ENCODE results near the gene HABP4. TPM values are rescaled to one million over a fixed set of nuclear protein-coding genes. Genes with fewer than 3 reads are reported as not detected.

Gene HABP4
- total RNA-seq, 1 donor from 2014 or later, result 22.7 TPM

DNA sequence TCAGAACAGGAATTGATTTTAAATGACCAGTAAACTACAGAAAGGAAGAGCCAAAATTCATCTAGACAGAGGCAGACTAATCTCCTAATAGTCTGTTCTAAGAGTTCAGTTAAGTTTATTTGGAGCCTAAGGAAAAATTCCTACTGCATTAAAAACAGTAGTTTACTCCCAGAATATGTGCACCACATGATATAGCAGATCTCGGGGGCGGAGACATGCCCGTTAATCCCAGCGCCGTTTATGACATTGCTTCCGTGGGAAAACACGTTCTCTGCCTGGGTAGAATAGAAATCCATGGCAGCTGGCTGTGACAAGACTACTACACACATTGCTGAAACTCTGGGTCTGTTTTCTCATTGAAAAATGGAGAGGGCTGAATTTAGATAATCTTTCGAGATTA, 11.4 kb downstream of the HABP4 start:
- ATAC-seq, result no peak
- DNase-seq, result no peak
- intact Hi-C loops (cut with micrococcal nuclease), result no loop called here

DNA sequence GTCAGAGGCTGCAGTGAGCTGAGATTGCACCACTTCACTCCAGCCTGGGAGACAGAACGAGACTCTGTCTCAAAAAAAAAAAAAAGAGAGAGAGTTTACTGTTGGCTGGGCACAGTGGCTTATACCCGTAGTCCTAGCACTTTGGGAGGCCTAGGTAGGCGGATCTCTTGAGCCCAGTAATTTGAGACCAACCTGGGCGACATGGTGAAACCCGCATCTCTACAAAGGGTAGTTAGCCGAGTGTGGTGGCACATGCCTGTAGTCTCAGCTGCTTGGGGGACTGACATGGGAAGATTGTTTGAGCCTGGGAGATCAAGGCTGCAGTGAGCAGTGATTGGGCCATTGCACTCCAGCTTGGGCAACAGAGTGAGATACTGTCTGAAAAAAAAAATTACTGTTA, 12.6 kb downstream of the HABP4 start:
- intact Hi-C loops (cut with micrococcal nuclease), result no loop called here
- ATAC-seq (no peak), DNase-seq (no peak)

DNA sequence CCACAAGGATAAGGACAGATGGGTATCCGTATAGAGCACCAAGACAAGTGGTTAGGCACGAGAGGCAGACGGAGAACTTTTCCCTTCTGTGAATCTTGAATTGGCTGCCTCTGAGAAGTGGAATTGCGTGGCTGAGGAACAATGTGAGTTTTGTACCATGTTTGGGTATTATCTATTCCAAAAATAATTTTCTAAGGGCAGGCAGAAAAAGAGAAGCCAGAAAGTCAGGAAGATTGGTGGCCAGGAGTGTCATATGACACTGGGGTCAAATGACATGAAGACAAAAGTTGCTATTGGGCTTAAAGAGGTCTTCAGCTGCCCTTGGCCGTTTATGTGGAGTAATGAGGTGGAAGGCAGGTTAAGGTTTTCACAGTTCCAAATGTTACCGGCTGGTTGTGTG, 14.5 kb downstream of the HABP4 start:
- intact Hi-C loops (cut with micrococcal nuclease), result no loop called here
- ATAC-seq (no peak), DNase-seq (no peak)

DNA sequence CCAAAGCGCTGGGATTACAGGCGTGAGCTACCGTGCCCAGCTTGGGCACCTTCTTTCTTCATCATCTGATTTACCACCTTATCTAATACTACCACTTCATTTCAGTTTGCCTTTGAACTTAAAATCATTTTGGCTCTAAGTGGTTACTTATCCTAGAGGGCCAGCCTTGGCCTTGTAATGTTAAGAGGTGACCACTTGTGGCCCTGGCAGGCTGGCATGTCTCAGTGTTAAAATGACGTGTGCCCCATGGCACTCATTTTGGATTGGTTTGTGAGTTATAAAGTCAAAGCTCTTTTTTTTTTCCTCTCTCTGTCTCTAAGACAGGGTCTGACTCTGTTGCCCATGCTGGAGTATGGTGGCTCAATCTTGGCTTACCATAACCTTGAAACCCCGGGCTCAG, 17.8 kb downstream of the HABP4 start:
- intact Hi-C loops (cut with micrococcal nuclease), result no loop called here
- DNase-seq, result no peak
- ATAC-seq, result no peak

DNA sequence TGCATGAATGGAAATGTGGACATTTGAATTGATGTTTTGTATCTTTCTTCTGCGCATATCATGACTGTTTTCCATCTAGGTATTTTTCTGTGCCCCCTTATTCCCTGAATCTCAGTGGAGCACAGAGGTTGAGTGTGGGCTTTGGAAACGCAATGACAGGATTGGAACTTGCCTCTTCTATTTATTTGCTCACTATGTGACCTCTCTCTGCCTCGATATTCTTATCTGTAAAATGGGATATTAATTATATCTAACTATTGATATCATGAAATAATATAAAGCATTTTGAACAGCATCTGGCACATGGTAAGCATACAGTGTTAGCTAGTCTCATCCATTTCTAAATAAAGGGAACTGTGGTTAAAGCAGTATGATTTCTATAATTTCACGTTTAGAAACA, 26.0 kb downstream of the HABP4 start:
- intact Hi-C loops (cut with micrococcal nuclease), result no loop called here
- ATAC-seq (no peak), DNase-seq (no peak)

DNA sequence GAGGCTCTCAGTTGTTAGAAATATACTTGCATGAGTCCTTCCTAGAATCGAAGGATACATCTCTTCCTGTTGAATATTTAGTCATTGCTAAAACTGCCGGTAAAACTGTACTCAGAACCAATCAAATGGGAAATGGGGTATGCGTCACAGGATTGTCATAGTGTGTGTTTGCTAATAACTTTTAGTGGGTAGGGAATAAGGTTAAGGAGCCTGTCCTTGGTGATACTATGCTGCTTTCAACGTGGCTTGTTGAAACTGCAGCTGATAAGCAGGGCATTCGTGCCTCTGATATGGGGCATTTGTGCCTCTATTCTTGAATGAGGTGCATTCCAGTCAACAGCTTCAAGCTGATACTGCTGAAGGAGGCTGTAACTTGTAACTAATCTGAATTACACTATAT, 26.6 kb downstream of the HABP4 start:
- DNase-seq (no peak), ATAC-seq (peak; percentile 95)
- intact Hi-C loops (cut with micrococcal nuclease), result no loop called here

DNA sequence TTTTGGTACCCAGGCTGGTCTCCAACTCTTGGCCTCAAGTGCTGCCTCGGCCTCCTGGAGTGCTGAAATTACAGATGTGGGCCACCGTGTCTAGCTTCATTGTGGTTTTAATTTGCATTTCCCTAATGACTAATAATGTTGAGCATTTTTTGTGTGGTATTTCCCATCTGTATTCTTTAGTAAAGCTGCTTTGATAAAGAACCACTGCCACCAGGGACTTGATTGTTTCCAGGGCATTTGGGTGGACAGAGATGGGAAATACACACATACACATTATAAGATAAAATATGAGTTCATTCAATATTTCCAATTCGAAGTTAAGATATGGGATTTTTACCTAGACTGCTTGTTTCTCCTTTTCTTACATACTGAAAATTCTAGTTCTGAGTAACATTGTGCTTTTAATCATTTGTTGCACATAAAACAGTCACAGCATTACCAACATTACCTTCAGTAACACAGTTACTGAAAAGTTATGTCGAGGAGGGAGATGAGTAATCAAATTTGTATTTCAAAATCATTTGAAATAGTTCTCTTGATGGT, 28.9 kb downstream of the HABP4 start:
- ATAC-seq (no peak), DNase-seq (no peak)
- intact Hi-C loops (cut with micrococcal nuclease), result no loop called here

DNA sequence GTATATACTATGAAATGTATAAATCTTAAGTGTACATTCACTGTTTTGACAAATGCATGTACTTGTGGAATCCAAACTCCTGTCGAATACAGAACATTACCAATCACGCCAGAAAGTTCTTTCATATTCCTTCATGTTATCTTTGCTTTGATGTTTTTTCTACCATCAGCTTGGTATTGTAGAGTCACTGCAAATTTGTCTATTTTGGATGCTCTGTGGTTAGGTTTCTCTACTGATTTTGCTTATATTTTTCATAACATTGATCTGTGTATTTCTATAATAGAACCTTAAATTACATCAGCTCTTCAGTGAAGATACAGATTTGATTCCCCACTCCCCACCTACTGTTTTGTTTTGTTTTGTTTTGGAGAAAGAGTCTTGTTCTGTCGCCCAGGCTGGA, 30.8 kb downstream of the HABP4 start:
- DNase-seq, result no peak
- no peak for ATAC-seq
- intact Hi-C loops (cut with micrococcal nuclease), result no loop called here

DNA sequence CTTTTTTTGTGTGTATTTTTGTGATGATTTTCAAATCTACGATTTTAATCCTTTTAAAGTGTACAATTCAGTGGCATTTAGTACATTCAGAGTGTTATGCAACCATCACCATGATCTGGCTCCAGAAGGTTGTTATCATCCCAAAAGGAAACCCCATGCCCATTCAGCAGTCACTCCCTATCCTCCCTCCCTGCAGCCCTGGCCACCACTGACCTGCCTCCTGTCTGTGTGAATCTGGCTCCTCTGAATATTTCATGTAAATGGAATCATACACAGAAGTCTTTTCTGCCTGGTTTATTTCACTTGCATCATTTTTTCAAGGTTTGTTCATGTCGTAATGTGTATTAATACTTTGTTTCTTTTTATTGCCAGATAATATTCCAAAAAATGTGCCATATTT, 32.5 kb downstream of the HABP4 start:
- ATAC-seq (no peak), DNase-seq (no peak)
- intact Hi-C loops (cut with micrococcal nuclease), result no loop called here

DNA sequence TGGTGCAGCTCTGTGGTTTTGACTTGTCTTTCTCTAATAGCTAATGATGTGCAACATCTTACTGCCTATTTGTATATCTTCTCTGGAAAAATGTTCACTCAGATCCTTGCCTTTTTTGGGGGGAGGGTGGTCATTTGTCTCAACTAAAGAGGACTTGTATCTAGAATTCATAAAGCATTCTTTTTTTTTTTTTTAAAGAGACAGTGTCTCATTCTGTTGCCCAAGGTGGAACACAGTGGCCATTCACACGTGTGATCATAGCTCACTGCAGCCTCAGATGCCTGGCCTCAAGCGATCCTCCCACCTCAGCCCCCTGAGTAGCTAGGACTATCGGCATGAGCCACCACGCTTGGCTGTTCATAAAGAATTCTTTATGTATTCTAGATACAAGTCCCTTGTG, 33.2 kb downstream of the HABP4 start:
- ATAC-seq (no peak), DNase-seq (no peak)
- intact Hi-C loops (cut with micrococcal nuclease), result no loop called here

DNA sequence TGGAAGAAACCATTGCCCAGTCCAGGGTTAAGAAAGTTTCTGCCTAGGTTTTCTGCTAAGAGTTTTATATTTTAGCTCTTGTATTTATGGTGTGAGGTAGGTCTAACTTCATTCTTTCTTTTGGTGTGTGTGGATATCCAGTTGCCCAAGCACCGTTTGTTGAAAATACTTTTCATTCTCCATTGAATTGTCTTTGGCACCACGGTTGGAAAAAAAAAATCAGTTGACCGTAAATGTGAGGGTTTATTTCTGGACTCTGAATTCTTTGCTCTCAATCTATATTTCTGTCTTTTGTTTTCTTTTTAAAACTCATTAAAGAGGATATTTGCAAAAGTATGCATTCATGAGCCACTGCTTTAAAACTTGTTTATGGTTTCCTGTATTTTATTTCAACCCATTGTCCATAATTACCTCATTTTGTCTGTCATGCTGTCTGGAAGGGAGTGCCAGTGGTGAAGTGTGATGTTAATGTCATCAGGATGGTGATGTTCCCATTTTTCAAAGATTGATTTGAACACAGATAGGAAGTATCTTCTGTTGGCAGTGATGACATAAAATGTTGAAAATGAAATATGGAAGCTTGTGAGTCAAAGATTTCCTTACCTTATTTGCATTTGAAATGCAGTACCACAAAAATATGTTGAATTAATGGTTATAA, 33.9 kb downstream of the HABP4 start:
- intact Hi-C loops (cut with micrococcal nuclease), result no loop called here
- ATAC-seq (no peak), DNase-seq (no peak)

DNA sequence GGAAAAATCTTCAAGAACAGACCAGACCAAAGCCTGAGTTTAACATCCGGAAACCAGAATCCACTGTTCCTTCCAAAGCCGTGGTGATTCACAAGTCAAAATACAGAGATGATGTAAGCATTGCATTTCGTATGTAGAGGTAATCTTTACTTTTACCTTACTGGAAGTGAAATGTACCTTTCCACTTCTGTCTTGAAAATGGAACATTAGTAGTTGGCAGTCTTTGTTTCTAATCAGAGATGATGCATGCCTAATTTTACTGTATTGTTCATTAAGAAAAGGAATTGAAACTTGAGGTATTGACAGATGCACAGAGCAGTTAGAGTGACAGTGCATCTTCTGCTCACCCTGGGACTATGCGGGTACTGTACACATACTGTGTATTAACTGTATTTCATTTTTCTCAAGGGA, 34.6 kb downstream of the HABP4 start:
- ATAC-seq (no peak), DNase-seq (no peak)
- intact Hi-C loops (cut with micrococcal nuclease), result no loop called here

DNA sequence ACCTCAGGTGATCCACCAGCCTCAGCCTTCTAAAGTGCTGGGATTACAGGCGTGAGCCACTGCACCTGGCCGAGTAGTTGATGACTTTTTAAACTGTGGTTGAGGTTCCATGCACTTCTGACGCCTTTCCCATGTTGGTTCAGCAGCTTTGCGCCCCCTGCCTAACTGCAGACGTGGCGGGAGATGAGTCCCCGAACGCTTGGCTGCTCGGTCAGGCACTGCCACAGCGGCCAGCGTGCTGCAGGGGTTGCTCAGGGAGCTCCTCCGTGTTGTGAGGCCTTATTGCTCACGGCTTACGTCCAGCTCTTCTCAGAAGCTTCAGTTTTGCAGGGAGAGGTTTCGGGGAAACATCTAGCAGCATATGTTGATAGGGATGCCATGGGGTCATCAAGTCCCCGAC, 35.3 kb downstream of the HABP4 start:
- DNase-seq (no peak), ATAC-seq (no peak)
- intact Hi-C loops (cut with micrococcal nuclease), result no loop called here

DNA sequence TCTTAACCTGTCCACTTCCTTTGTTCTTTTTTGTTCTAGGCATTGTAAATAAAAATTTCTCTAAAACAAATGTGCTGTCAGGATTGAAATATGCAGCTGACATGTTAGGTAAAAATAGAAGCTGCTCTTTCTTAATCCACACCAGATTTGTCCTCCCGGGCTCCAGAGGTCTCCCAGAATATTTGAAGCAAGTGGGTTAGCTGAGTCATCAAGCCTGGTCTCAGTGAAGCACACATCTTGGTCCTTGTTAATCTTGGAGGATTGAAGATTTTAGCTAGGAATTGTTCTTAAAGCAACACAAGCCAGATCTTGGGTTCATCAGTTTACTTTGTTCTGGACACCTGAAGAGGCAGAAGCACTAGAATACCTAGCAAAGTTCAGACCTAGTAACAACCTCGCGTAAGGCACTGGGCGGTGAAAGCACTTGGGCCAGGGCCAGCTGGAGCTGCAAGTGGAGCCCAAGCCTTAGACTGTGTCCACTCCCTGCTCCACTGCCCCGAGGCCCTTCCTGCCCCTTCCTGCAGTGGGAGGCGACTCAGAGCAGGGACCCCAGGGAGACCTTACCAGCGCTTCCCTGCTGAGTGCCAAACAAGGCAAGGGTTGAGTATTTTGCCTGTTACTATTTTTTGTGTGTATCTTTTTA, 36.5 kb downstream of the HABP4 start:
- DNase-seq, result peak; percentile 88
- ATAC-seq, result peak; percentile 87
- intact Hi-C loops (cut with micrococcal nuclease), result no loop called here

DNA sequence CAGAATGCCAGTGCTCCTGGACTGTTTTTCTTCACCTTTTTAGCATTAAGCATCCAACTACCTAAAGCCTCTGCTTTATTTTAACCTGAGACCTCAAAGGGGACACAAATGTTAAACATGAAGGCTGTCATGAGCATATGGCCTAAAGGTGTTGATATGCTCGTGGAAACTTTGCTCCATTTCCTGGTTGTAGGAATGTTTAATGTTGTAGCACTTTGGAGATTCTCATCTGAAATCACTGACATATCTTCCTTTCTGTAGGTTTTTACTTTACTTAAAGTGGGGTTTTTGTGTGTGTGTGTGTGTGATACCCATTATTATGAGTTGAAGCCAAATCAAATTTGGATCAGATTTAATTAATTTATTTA, 37.0 kb downstream of the HABP4 start:
- DNase-seq (no peak), ATAC-seq (no peak)
- intact Hi-C loops (cut with micrococcal nuclease), result no loop called here

DNA sequence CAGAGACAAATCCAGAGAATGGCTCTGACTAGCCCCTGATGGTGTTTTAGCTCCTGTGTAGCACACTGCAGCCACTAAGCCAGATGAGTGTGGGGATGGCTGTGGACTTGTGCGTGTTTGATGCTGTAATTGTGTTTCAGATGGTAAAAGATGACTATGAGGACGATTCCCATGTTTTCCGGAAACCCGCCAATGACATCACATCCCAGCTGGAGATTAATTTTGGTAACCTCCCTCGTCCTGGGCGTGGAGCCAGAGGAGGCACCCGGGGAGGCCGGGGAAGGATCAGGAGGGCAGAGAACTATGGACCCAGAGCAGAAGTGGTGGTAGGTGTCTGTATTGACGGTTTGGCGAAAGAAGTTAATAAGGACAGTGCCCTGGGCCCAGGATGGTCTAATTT, 38.0 kb downstream of the HABP4 start:
- DNase-seq (no peak), ATAC-seq (no peak)
- intact Hi-C loops (cut with micrococcal nuclease), result no loop called here

DNA sequence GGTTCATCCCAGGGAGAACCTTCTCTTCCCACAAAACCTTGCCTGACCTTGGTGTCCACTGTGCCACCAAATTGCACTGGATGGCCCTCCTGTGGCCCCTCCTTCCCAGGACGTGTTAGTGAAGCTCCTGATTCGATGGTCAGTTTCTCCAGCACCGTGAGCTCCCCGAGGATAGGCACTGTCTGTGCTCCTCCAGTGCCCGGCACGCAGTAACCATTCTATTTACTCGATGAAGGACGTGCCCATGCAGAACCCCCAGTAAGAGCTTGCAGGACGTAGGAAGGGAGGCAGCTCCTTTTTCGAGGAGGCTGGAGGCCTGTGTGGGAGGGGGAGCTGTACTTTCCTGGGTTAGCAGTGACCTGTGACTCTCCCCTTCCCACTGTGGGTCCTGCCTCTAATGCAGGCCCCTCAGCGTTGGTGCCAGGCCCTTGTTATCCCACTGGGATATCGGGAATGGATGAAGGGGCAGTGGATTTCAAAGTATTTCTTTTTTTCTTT, 39.6 kb downstream of the HABP4 start:
- DNase-seq, result no peak
- ATAC-seq, result no peak
- intact Hi-C loops (cut with micrococcal nuclease), result no loop called here

DNA sequence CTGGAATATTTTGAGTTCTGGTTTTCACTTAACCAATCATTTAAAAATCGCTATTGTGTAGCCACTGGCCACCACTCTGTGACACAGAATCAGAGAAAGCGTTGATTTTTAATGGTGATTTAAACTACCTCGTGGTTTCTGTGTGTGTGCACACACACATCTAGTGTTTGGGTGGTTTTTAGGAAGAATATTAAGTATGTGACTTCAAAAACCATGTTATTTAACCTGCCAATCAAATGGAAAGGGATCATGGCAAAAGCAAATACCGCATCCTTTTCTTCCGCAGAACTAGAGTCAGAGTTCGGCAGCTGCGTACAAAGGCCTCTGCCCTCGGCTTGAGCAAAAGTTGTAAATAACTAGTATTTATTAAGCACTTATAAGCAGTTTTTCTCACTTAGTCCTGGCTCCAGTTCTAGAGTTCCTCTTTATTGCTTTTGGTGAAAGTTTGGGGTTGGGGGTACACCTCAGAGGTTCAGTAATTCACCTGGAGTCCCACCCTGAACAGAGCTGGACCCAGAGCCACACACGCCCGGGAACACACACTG, 40.6 kb downstream of the HABP4 start:
- ATAC-seq, result no peak
- intact Hi-C loops (cut with micrococcal nuclease), result no loop called here
- DNase-seq, result no peak

DNA sequence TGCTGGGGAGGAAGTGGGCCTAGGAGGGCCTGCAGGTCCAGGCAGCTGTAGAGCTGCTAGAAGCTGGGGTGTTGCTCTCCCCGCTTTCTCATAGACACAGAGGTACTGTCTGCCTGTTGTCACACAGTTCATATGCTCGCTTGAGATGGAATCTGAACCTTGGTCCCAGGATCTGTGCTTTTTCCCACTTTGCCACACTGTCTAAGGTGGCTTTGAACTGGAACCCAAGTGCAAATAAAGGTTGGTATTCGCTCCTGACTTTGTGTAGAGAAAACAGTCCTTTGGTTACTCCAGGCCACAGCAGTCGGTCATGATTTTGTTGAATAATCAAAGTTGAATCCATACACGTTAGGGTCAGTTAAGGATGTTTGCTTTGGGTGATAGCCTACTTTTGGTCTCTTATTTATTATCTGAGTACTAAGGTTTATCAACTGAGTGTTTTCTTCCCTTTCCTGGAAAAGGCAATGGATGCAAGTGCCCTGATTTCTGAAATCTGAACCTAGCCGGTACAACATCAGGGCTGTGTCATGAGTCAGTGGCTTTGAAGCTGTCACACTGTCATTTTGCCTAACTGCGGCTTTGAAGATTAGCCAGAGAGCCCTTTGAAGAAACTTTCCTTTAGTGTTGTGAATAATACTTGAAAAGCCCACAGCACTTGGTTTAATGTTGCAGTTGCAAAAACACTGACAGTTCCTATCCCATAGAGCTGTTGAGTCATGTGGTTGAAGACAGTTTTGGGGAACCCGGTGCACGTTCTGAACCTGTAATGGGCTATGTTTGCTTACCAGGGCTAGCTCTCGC, 41.3 kb downstream of the HABP4 start:
- DNase-seq (no peak), ATAC-seq (peak; percentile 35)
- intact Hi-C loops (cut with micrococcal nuclease), result no loop called here

DNA sequence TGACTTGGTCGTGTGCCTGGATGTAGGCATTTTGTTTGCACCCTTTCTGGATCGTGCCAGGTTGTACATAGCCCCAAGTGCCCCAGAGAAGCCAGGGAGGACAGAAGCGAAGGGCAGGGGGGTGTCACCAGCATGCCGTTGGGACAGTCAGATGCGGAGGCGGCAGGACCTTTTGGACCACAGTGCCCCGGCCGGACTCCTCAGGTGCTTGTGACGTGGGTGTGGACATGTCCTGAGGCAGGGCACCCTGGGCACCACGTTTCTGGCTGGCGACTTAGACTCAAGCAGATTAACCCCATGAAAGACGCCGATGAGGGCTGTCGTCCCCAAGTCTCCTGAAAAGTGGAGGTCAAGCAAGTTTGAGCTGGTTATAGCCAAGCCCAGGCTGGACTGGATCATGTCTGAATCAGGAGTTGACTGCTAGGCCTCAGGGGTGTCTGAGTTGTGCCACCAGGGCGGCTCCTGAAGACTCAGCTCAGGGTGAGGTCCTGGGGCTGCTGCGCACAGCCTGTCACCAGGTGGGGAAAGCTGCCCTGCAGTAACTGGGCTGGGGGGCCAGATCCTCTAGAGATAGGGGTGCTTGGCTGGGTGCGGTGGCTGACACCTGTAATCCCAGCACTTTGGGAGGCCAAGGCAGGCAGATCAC, 42.0 kb downstream of the HABP4 start:
- intact Hi-C loops (cut with micrococcal nuclease), result no loop called here
- DNase-seq (no peak), ATAC-seq (peak; percentile 52)

Data from left ventricle myocardium superior (tissue), 1 donor.